Bronchial epithelial cell (primary cell): ENCODE results near the gene TEP1. TPM values are rescaled to one million over a fixed set of nuclear protein-coding genes. Genes with fewer than 3 reads are reported as not detected.
A peak's percentile ranks its signal among the peaks of the same experiment; 100 is the strongest.
"Not testable (repeated sequence)": the region's sequence is repeated elsewhere in the genome, so short reads cannot be mapped to it uniquely, and the experiment has no call there.

Experiments used
- DNase-seq: peaks from one replicate; pipeline ENCODE4 v3.0.0-alpha.2; 2010; ENCODE audit warnings: low read depth
- FAIRE-seq: peaks from 2 replicates; lab custom pipeline; 2011; peaks lifted over from hg19 to GRCh38; lab: Jason Lieb, UNC
- H3K27me3 ChIP-seq: 2 replicates; pipeline ENCODE4 v1.5.1; 2011; ENCODE audit warnings: low read length; ENCODE audit not compliant: control insufficient read depth, insufficient read depth
- H3K36me3 ChIP-seq: 2 replicates; pipeline ENCODE4 v1.5.1; 2011; ENCODE audit warnings: low read length; ENCODE audit not compliant: control insufficient read depth, insufficient read depth
- H3K4me3 ChIP-seq: 2 replicates; pipeline ENCODE4 v1.5.1; 2011; ENCODE audit warnings: mild to moderate bottlenecking, low read depth, low read length, control low read depth
- total RNA-seq: library from RNA; depleted of rRNA; stranded (reverse); fragments of >200 nt; gene quantifications from 2 replicates; pipeline ENCODE4 v1.2.1, GENCODE V29; 2014
- TF ChIP-seq, protein P1 (sequence below): IDR thresholded peaks from 2 replicates; pipeline ENCODE4 v1.5.1; 2011; ENCODE audit warnings: mild to moderate bottlenecking, moderate library complexity, low read length, control low read depth, inconsistent platforms; ENCODE audit not compliant: insufficient read depth, severe bottlenecking

TEP1 gene
- total RNA-seq, 1 donor from 2014 or later: 9.7 TPM

DNA sequence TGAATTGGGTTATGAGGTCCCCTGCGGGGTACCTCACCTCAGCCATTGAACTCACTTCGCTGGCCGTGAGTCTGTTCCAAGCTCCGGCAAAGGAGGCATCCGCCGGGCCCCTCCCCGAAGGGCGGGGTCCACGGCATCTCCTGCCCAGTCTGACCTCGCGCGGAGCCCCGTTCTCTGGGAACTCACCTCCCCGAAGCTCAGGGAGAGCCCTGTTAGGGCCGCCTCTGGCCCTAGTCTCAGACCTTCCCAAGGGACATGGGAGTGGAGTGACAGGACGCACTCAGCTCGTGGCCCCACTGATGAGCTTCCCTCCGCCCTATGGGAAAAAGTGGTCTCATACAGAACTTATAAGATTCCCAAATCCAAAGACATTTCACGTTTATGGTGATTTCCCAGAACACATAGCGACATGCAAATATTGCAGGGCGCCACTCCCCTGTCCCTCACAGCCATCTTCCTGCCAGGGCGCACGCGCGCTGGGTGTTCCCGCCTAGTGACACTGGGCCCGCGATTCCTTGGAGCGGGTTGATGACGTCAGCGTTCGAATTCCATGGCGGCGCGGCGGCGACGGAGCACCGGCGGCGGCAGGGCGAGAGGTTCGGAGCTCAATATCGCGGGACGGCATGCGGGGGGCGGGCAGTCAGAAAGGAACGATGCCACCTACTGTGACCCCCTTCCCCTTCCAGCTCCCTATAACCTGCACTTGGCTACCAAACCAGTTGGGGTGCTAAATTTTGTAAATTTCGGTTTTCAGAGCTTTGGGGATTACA lies 70.0 kb downstream of the TEP1 start, which contains the start of gene PARP2:
Gene PARP2, plus strand, starts transcription at position 544 of the 770 bp plus-strand sequence. Its CDS starts 7 bp downstream, at position 551.
- Histone ChIP-seq H3K4me3 (peak within 1 kb of the TSS; percentile 67), H3K27me3 (no peaks in the 10 kb centered on the region), H3K36me3 (peaks cover 3% of the 10 kb centered on the region)
- peak; percentile 70 for FAIRE-seq
- TF ChIP-seq, protein P1, sequence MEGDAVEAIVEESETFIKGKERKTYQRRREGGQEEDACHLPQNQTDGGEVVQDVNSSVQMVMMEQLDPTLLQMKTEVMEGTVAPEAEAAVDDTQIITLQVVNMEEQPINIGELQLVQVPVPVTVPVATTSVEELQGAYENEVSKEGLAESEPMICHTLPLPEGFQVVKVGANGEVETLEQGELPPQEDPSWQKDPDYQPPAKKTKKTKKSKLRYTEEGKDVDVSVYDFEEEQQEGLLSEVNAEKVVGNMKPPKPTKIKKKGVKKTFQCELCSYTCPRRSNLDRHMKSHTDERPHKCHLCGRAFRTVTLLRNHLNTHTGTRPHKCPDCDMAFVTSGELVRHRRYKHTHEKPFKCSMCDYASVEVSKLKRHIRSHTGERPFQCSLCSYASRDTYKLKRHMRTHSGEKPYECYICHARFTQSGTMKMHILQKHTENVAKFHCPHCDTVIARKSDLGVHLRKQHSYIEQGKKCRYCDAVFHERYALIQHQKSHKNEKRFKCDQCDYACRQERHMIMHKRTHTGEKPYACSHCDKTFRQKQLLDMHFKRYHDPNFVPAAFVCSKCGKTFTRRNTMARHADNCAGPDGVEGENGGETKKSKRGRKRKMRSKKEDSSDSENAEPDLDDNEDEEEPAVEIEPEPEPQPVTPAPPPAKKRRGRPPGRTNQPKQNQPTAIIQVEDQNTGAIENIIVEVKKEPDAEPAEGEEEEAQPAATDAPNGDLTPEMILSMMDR: no peak
- DNase-seq: peak; percentile 98

DNA sequence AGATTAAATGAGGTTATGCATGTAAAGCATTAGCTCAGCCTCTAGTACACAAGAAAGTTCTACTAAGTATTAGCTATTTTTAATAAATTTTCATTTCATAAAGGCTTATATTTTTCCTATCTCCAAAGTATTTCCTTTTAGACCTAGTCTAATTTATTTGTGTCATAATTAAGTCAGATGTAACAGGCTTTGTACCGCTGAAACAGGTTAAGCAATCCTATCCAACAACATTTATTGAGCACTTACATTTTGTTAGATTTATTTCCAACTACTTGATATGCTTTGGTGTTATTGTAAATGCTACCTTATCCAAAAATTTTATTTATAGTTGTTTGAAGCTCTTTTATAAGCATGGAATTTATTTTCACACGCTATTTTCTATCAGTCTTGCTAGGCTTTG lies 71.7 kb downstream of the TEP1 start:
- no peak for FAIRE-seq
- Histone ChIP-seq H3K36me3 (no peaks in the 10 kb centered on the region), H3K4me3 (no peak overlapping the region), H3K27me3 (no peaks in the 10 kb centered on the region)
- TF ChIP-seq, protein P1: no peak
- no peak for DNase-seq

DNA sequence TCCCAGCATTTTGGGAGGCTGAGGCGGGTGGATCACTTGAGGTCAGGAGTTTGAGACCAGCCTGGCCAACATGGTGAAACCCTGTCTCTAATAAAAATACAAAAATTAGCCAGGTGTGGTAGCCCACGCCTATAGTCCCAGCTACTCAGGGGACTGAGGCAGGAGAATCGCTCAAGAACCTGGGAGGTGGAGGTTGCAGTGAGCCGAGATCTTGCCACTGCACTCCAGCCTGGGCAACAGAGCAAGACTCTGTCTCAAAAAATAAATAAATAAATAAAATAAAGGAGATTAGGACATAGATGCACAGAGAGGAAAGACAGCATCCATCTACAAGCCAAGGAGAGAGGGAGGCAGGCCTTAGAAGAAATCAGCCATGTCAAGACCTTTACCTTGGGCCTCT lies 72.3 kb downstream of the TEP1 start:
- DNase-seq, H3K36me3 ChIP-seq, FAIRE-seq, H3K27me3 ChIP-seq, H3K4me3 ChIP-seq: not testable (repeated sequence)

DNA sequence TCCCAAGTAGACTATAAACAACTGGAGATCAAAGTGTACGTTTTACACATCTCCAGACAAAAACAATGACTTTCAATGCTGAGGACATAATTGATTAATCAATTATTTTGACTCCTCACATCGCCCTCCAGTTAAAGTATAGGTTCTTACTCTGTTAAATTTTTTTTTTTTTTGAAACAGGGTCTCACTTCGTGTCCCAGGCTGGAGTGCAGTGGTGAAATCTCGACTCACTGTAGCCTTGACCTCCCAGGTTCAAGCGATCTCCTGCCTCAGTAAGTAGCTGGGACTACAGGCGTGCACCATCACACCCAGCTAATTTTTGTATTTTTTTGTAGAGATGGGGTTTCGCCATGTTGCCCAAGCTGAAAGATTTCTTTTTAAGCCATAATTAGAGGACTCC lies 79.3 kb downstream of the TEP1 start:
- DNase-seq: no peak
- H3K4me3 ChIP-seq: no peak overlapping the region
- TF ChIP-seq, protein P1: no peak
- no peak for FAIRE-seq
- H3K36me3 ChIP-seq: no peaks in the 10 kb centered on the region
- H3K27me3 ChIP-seq: no peaks in the 10 kb centered on the region

DNA sequence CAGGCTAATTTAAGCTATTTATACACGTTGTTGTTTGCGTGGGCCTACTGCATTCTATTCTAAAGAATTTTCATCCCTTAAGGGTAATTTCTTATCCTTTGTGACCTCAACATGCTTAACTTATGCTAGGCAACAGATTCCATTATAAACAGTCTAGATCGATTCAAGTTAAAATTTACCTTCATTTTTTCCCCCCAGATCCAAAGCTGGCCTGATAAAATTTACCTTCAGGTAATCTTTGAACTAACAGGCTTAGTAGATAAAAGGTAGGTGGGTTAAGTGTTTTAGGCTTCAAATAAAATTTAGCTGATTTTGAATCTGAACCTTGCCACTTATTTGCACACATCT lies 79.8 kb downstream of the TEP1 start:
- peaks cover 1% of the 10 kb centered on the region for H3K36me3 ChIP-seq
- FAIRE-seq (no peak), DNase-seq (no peak)
- TF ChIP-seq, protein P1: no peak
- no peaks in the 10 kb centered on the region for H3K27me3 ChIP-seq
- no peak overlapping the region for H3K4me3 ChIP-seq

DNA sequence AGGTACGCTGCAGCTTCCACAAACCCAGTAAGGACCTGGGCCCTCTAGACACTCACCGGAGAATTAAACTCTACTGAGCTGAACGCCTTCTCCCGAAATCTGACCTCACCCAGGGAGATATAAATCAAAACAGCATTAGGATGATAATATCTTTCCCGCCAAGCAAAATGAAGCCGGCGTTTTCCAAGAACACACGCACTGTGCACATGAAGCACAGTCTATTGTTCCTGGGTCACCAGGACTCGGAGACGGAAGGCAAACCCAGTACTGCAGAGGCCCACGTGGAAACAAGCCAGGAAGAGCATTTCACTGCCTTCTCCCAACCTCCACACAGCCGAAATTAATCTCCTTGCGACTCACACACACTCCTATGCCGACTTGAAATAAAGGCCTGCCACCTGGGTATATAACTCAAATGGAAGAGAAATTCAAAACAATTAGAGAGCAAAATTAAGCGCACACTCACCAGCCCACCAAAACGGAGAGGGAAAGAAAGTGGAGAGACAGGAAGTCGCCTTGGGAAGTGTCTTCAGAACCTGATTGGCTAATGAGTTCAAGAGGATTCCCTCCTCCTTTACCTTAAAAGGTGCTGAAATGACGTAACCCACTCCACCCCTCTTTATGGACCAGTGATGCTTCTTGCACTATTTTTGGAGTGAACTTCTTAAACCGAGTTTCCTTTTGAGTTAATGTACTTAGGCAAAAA lies 80.4 kb downstream of the TEP1 start, which contains the start of gene CCNB1IP1:
Gene CCNB1IP1, minus strand, starts transcription at position 492 of the 706 bp plus-strand sequence. CDS start 16,756 bp downstream, outside the sequence.
- TF ChIP-seq, protein P1: no peak
- peak; percentile 58 for FAIRE-seq
- Histone ChIP-seq H3K27me3 (no peaks in the 10 kb centered on the region), H3K4me3 (peak within 1 kb of the TSS; percentile 46), H3K36me3 (peaks cover 1% of the 10 kb centered on the region)
- DNase-seq: peak; percentile 94
